ENCODE data around the gene LARP1B. TPM values are rescaled to one million over a fixed set of nuclear protein-coding genes. Genes with fewer than 3 reads are reported as not detected.

LARP1B gene
- total and polyA plus RNA-seq, 2 of the 8 experiments (the other 6 are each of a cell fraction or from before 2014, with no cell fraction given) = 10.6 to 47.0 TPM

DNA sequence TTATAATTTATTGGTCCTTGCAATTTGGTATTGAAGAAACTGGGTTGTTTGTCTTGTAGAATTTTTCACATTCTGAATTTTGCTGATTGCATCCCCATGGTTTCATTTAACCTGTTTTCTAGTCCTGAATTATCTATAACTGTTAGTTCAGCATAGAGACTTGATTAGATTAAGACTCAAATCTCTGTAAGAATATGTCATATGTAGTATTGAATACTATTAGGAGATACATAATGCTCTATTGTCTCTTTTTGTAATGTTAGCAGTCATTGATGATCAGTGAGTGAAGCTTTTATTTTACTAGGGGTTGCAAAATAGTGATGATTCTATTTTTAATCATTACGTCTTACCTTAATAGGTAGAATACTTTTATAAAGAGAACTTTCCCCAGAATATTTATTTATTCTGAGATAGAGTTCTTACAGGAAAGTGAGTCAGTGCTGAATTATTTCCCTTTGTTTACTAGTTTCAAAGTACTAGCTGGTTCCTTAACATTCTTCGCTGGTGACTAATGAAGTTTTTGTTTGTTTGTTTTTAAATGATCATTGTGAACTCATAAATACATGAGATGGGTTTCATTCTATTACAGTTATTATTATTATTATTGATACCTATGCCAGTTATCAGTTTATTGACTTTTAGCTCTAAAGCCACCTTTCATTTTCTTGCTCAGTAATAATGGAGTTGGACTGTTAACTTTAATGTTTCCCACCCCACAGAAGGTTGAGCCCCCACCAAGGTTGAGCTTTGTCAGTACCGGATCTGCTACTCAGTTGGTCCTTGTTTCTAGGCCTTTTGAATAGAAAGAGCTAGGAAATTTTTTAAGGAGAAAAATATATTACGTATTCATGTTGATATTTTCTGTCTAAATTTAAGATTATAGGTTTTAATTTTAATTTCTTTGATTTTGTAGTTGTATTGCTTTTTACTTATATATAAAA is 102.3 kb downstream of the LARP1B start:
- no peak overlapping the region for H4K91ac ChIP-seq (replicated peaks; ENCODE audit: insufficient read length, low read length)
- H2BK15ac ChIP-seq (ENCODE audit: low read length) = no peak overlapping the region
- H3K79me2 ChIP-seq (ENCODE audit: control insufficient read depth in 1 of 2, insufficient read depth in 2 of 2, low read length in 2 of 2) = no peaks in the 10 kb centered on the region
- ChIA-PET POLR2A (ENCODE audit: partially characterized antibody) (no interaction called here), CTCF (ENCODE audit: partially characterized antibody) (interaction anchor here (0.9 kb wide), 1 partner anchor 27 kb away, joined by 3 read pairs; no protein-coding TSS in a partner anchor)
- H3K18ac ChIP-seq (ENCODE audit: extremely low read depth, low read length) = no peak overlapping the region
- H3K79me1 ChIP-seq (ENCODE audit: low read depth, low read length) = no peaks in the 10 kb centered on the region
- DNase-seq (ENCODE audit: low read depth in 1 of 2, low spot score in 2 of 2) (no peak), FAIRE-seq (no peak)
- no peaks in the 10 kb centered on the region for H3K23me2 ChIP-seq (ENCODE audit: low read depth, low read length)
- no peaks in the 10 kb centered on the region for H3K27me3 ChIP-seq (replicated peaks in 1 of 4; ENCODE audit: control insufficient read depth in 3 of 4, extremely low read depth in 1 of 4, insufficient read depth in 3 of 4, low read length in 3 of 4)
- no peak overlapping the region for H2AK5ac ChIP-seq (ENCODE audit: low read depth, low read length)
- no peak overlapping the region for H4K8ac ChIP-seq (ENCODE audit: extremely low read depth, insufficient read depth, low read length)
- no peak overlapping the region for H3K27ac ChIP-seq (ENCODE audit: low read depth, low read length)
- no peak overlapping the region for H3K4ac ChIP-seq (replicated peaks; ENCODE audit: insufficient read length, low read depth, low read length)
- no peak overlapping the region for H3K9ac ChIP-seq (replicated peaks in 1 of 4; ENCODE audit: extremely low read depth in 1 of 4, low read depth in 3 of 4, low read length in 3 of 4)
- peak overlapping the region in 1 of 4 experiments; percentile 24; a peak in 1 of 8 replicates for H3K4me3 ChIP-seq (ENCODE audit: extremely low read depth in 1 of 4, insufficient read depth in 2 of 4, low read depth in 3 of 4, low read length in 4 of 4)
- H3K23ac ChIP-seq (ENCODE audit: insufficient read length) = no peak overlapping the region
- WGBS, 2 experiments (ENCODE audit: extremely low coverage in 1 of 2, insufficient coverage in 1 of 2, insufficient read length in 1 of 2, insufficient replicate concordance in 2 of 2, low coverage in 1 of 2, low lambda C conversion rate in 2 of 2, missing lambda C conversion rate in 1 of 2) = 76 to 100% methylated on average over 1 to 4 of the region's 4 CpGs
- H3K36me3 ChIP-seq (ENCODE audit: control insufficient read depth in 2 of 4, insufficient read depth in 4 of 4, low read length in 3 of 4) = no peaks in the 10 kb centered on the region
- H3K14ac ChIP-seq (ENCODE audit: insufficient read length) = no peak overlapping the region
- H4K20me1 ChIP-seq (replicated peaks in 1 of 2; ENCODE audit: control insufficient read depth in 1 of 2, insufficient read depth in 2 of 2, low read length in 2 of 2) = no peaks in the 10 kb centered on the region
- H3K4me2 ChIP-seq (ENCODE audit: insufficient read depth in 1 of 2, low read depth in 2 of 2, low read length in 2 of 2) = no peak overlapping the region
- no peak overlapping the region for H4K5ac ChIP-seq (ENCODE audit: insufficient read length, low read depth, low read length)
- no peak overlapping the region for H2BK20ac ChIP-seq (ENCODE audit: low read length)
- no peak overlapping the region for H2AFZ ChIP-seq (ENCODE audit: low read length)
- no peak overlapping the region for H3K56ac ChIP-seq (replicated peaks; ENCODE audit: insufficient read length, low read depth, low read length)
- no peak overlapping the region for H2BK12ac ChIP-seq (ENCODE audit: low read depth, low read length)
- H2BK120ac ChIP-seq (replicated peaks; ENCODE audit: low read depth, low read length) = no peak overlapping the region
- H3K4me1 ChIP-seq (replicated peaks in 1 of 4; ENCODE audit: control insufficient read depth in 3 of 4, insufficient read depth in 4 of 4, low read length in 3 of 4) = peaks cover 0 to 3% (median 1%) of the 10 kb centered on the region in 4 experiments; a peak in 2 of 7 replicates
- H2BK5ac ChIP-seq (ENCODE audit: low read depth, low read length) = no peak overlapping the region
- no peaks in the 10 kb centered on the region for H3K9me3 ChIP-seq (ENCODE audit: insufficient read depth in 2 of 2, low read depth in 1 of 2, low read length in 1 of 2)

Measured in H1 (cell line).